RCC 7860 (cell line): ENCODE results near the gene PDZD7.
"Not testable (repeated sequence)": the region's sequence is repeated elsewhere in the genome, so short reads cannot be mapped to it uniquely, and the experiment has no call there.

Source experiments
- DNase-seq: peaks from one replicate; pipeline ENCODE4 v3.0.0-alpha.2; 2015; ENCODE audit warnings: low spot score
- FAIRE-seq: peaks from 2 replicates; lab custom pipeline; 2012; peaks lifted over from hg19 to GRCh38; lab: Jason Lieb, UNC

PDZD7 gene

GRCh38 chr10:101041252-101041761, 10.4 kb upstream of the PDZD7 start:
- FAIRE-seq (peak; percentile 58), DNase-seq (peak; percentile 61)

GRCh38 chr10:101040851-101041250, 9.9 kb upstream of the PDZD7 start:
- FAIRE-seq (no peak), DNase-seq (no peak)

- no peak for DNase-seq
- FAIRE-seq, result no peak
Observed at GRCh38 chr10:101040061-101040460, 9.1 kb upstream of the PDZD7 start.

GRCh38 chr10:101038484-101038883, 7.6 kb upstream of the PDZD7 start:
- no peak for DNase-seq
- no peak for FAIRE-seq

- no peak for FAIRE-seq
- DNase-seq, result no peak
Observed at GRCh38 chr10:101036726-101037125, 5.8 kb upstream of the PDZD7 start.

- FAIRE-seq, result no peak
- DNase-seq, result no peak
Observed at GRCh38 chr10:101035916-101036702, 5.2 kb upstream of the PDZD7 start.

- DNase-seq (no peak), FAIRE-seq (no peak)
Observed at GRCh38 chr10:101035314-101035713, 4.4 kb upstream of the PDZD7 start.

- not testable (repeated sequence) for DNase-seq, FAIRE-seq
Observed at GRCh38 chr10:101034404-101034803, 3.5 kb upstream of the PDZD7 start.

- FAIRE-seq (no peak), DNase-seq (no peak)
Observed at GRCh38 chr10:101033276-101033675, 2.3 kb upstream of the PDZD7 start.

GRCh38 chr10:101032637-101033224, 1.8 kb upstream of the PDZD7 start:
- FAIRE-seq (peak; percentile 80), DNase-seq (peak; percentile 87)

GRCh38 chr10:101031796-101032636, 1.1 kb upstream of the PDZD7 start:
- no peak for FAIRE-seq
- DNase-seq, result peak; percentile 28

- DNase-seq (no peak), FAIRE-seq (no peak)
Observed at GRCh38 chr10:101030496-101031127, 317 bp downstream of the PDZD7 start.

- DNase-seq (no peak), FAIRE-seq (no peak)
Observed at GRCh38 chr10:101029520-101030295, 1.2 kb downstream of the PDZD7 start.

GRCh38 chr10:101028446-101029337, 2.2 kb downstream of the PDZD7 start:
- no peak for FAIRE-seq
- DNase-seq, result peak; percentile 21

- DNase-seq, result no peak
- FAIRE-seq, result no peak
Observed at GRCh38 chr10:101027106-101027720, 3.7 kb downstream of the PDZD7 start.

GRCh38 chr10:101022967-101023705, 7.8 kb downstream of the PDZD7 start:
- FAIRE-seq, result no peak

GRCh38 chr10:101021692-101022251, 9.2 kb downstream of the PDZD7 start:
- no peak for DNase-seq
- no peak for FAIRE-seq

More at GRCh38 chr10:101022967-101023705, 7.8 kb downstream of the PDZD7 start:
- DNase-seq, result no peak

- FAIRE-seq, result no peak
- no peak for DNase-seq
Observed at GRCh38 chr10:101021239-101021638, 9.7 kb downstream of the PDZD7 start.
